OCI-LY1 (cell line): ENCODE measurements around the gene CSNK1E.

Experiments used
- H2AFZ ChIP-seq: fragments of 200-600 bp; sonication (generic), shearing (Covaris generic); 2 replicates; pipeline ENCODE4 v1.6.0; 2014; ENCODE audit warnings: antibody characterized with exemption, mild to moderate bottlenecking, low read length
- H3F3A ChIP-seq: fragments of 200-600 bp; sonication (generic), shearing (Covaris generic); 2 replicates; pipeline ENCODE4 v1.6.0; 2014; ENCODE audit warnings: mild to moderate bottlenecking, antibody characterized with exemption, low read length, moderate library complexity; ENCODE audit not compliant: insufficient read depth
- H3K27ac ChIP-seq: fragments of 200-600 bp; sonication (generic); 2 replicates; pipeline ENCODE4 v1.5.1; 2014; ENCODE audit warnings: low read length, mixed run types, mild to moderate bottlenecking, low read depth; ENCODE audit not compliant: poor library complexity, severe bottlenecking
- H3K27me3 ChIP-seq: fragments of 200-600 bp; sonication (generic); 2 replicates; pipeline ENCODE4 v1.6.0; 2014; ENCODE audit warnings: antibody characterized with exemption, mild to moderate bottlenecking, low read length, moderate library complexity; ENCODE audit not compliant: insufficient read depth
- H3K36me3 ChIP-seq: fragments of 200-600 bp; sonication (generic); 2 replicates; pipeline ENCODE4 v1.6.1; 2014; ENCODE audit warnings: mild to moderate bottlenecking, antibody characterized with exemption, low read length, moderate library complexity, mixed read lengths; ENCODE audit not compliant: insufficient read depth
- H3K4me1 ChIP-seq: fragments of 200-600 bp; sonication (generic); 2 replicates; pipeline ENCODE4 v1.5.1; 2014; ENCODE audit warnings: mild to moderate bottlenecking, low read length, moderate library complexity; ENCODE audit not compliant: insufficient read depth, severe bottlenecking
- H3K4me2 ChIP-seq: fragments of 200-600 bp; sonication (generic), shearing (Covaris generic); 2 replicates; pipeline ENCODE4 v1.6.1; 2014; ENCODE audit warnings: low read length
- H3K4me3 ChIP-seq: fragments of 200-600 bp; sonication (generic); 2 replicates; pipeline ENCODE4 v1.5.1; 2014; ENCODE audit warnings: low read length, low read depth, mild to moderate bottlenecking, mixed read lengths; ENCODE audit not compliant: poor library complexity, severe bottlenecking
- H3K79me2 ChIP-seq: fragments of 200-600 bp; shearing (Covaris generic); 2 replicates; pipeline ENCODE4 v1.6.1; 2016; ENCODE audit warnings: mixed run types, low read length, mixed read lengths; ENCODE audit not compliant: insufficient read depth
- H3K9ac ChIP-seq: fragments of 200-600 bp; sonication (generic), shearing (Covaris generic); 2 replicates; pipeline ENCODE4 v1.6.1; 2014; ENCODE audit warnings: mild to moderate bottlenecking, low read length, mixed read lengths
- H3K9me2 ChIP-seq: fragments of 200-600 bp; sonication (generic), shearing (Covaris generic); 2 replicates; pipeline ENCODE4 v1.6.1; 2014; ENCODE audit warnings: low read depth, mild to moderate bottlenecking, low read length, mixed read lengths
- H3K9me3 ChIP-seq: fragments of 200-600 bp; shearing (Covaris generic); 2 replicates; pipeline ENCODE4 v1.6.1; 2014; ENCODE audit warnings: low read length, mixed read lengths
- H4K20me1 ChIP-seq: fragments of 200-600 bp; sonication (generic), shearing (Covaris generic); 2 replicates; pipeline ENCODE4 v1.6.0; 2016; ENCODE audit warnings: mild to moderate bottlenecking, low read length; ENCODE audit not compliant: insufficient read depth
- CTCF ChIP-seq: fragments of 200-600 bp; sonication (generic), shearing (Covaris generic); IDR thresholded peaks from 2 replicates; pipeline ENCODE4 v1.5.1; 2017; ENCODE audit warnings: mild to moderate bottlenecking, antibody characterized with exemption, low read length, moderate library complexity, mixed read lengths
- EZH2 ChIP-seq: fragments of 200-600 bp; sonication (generic), shearing (Covaris generic); IDR thresholded peaks from 2 replicates; pipeline ENCODE4 v1.8.0; 2017; ENCODE audit warnings: borderline replicate concordance, mixed run types, mild to moderate bottlenecking, antibody characterized with exemption, low read length, moderate library complexity, mixed read lengths

Gene CSNK1E

GRCh38 chr22:38300197-38300945 lies 16.9 kb downstream of the CSNK1E start:
- Histone ChIP-seq H3K36me3 (peaks cover 15% of the 10 kb centered on the region; the same call in 1 of the 2 replicates), H3K4me2 (no peak overlapping the region), H3K4me1 (peaks cover 2% of the 10 kb centered on the region), H3K4me3 (no peak overlapping the region), H2AFZ (no peak overlapping the region), H3K9ac (no peak overlapping the region), H3K9me3 (no peaks in the 10 kb centered on the region), H3K27ac (no peak overlapping the region), H3F3A (no peaks in the 10 kb centered on the region), H4K20me1 (no peaks in the 10 kb centered on the region), H3K9me2 (no peaks in the 10 kb centered on the region), H3K79me2 (no peaks in the 10 kb centered on the region), H3K27me3 (peaks cover 5% of the 10 kb centered on the region; the same call in 1 of the 2 replicates)
- TF ChIP-seq EZH2 = no peak
- TF ChIP-seq CTCF = no peak

GRCh38 chr22:38299770-38300102 lies 17.5 kb downstream of the CSNK1E start:
- no peaks in the 10 kb centered on the region for H3F3A ChIP-seq
- no peaks in the 10 kb centered on the region for H4K20me1 ChIP-seq
- no peaks in the 10 kb centered on the region for H3K9me2 ChIP-seq
- H2AFZ ChIP-seq = no peak overlapping the region
- no peaks in the 10 kb centered on the region for H3K4me1 ChIP-seq
- no peak overlapping the region for H3K9ac ChIP-seq
- TF ChIP-seq CTCF (no peak), EZH2 (no peak)
- no peak overlapping the region for H3K27ac ChIP-seq
- H3K27me3 ChIP-seq = peaks cover 4% of the 10 kb centered on the region; the same call in 1 of the 2 replicates
- no peaks in the 10 kb centered on the region for H3K9me3 ChIP-seq
- peaks cover 15% of the 10 kb centered on the region; the same call in 1 of the 2 replicates for H3K36me3 ChIP-seq
- H3K79me2 ChIP-seq = no peaks in the 10 kb centered on the region
- no peak overlapping the region for H3K4me3 ChIP-seq
- H3K4me2 ChIP-seq = no peak overlapping the region

- H3K9me2 ChIP-seq = no peaks in the 10 kb centered on the region
- H3K4me3 ChIP-seq = no peak overlapping the region
- H3K4me1 ChIP-seq = no peaks in the 10 kb centered on the region
- no peak overlapping the region for H2AFZ ChIP-seq
- H3F3A ChIP-seq = no peaks in the 10 kb centered on the region
- H3K9ac ChIP-seq = no peak overlapping the region
- H3K27me3 ChIP-seq = no peaks in the 10 kb centered on the region
- H3K36me3 ChIP-seq = peaks cover 15% of the 10 kb centered on the region; the same call in 1 of the 2 replicates
- H3K27ac ChIP-seq = no peak overlapping the region
- no peaks in the 10 kb centered on the region for H3K79me2 ChIP-seq
- TF ChIP-seq CTCF (peak; percentile 60), EZH2 (no peak)
- H4K20me1 ChIP-seq = no peaks in the 10 kb centered on the region
- H3K4me2 ChIP-seq = no peak overlapping the region
- H3K9me3 ChIP-seq = no peaks in the 10 kb centered on the region
These were observed 18.8 kb downstream of the CSNK1E start for GRCh38 chr22:38298312-38299005.
